Measurements from ENCODE around the gene CHRNE.
"Not testable (repeated sequence)": the region's sequence is repeated elsewhere in the genome, so short reads cannot be mapped to it uniquely, and the experiment has no call there.

- TF ChIP-seq CTCF (optimal IDR thresholded peaks at IDR 0.05 in 1 of 3, IDR thresholded peaks at IDR 0.05 in 1 of 3, conservative IDR thresholded peaks at IDR 0.05 in 1 of 3; ENCODE audit: extremely low read depth in 1 of 3, insufficient read depth in 2 of 3, low read length in 3 of 3); EZH2 (IDR thresholded peaks at IDR 0.05; ENCODE audit: low read length): not testable (repeated sequence)
Observed at GRCh38 chr17:4906642-4907041, 3.7 kb upstream of the CHRNE start.

All from keratinocyte (primary cell).